HCT116 (cell line): ENCODE results near the gene PXT1.

Source experiments
- ATF3 ChIP-seq: IDR thresholded peaks from 2 replicates; pipeline ENCODE4 v1.6.1; 2012
- CTCF ChIP-seq, 3 experiments: fragments of 200-600 bp in 1 of 3; sonication (generic) in 1 of 3; IDR thresholded peaks in 2 of 3; conservative IDR thresholded peaks in 1 of 3; 2 replicates each; pipeline ENCODE4 v1.5.1; 2012 to 2017; ENCODE audit warnings: low read depth in 2 of 3, low read length in 2 of 3, antibody characterized with exemption in 1 of 3, borderline replicate concordance in 1 of 3, control low read depth in 1 of 3, mild to moderate bottlenecking in 1 of 3, mixed read lengths in 1 of 3, mixed run types in 1 of 3, moderate library complexity in 1 of 3; ENCODE audit not compliant: insufficient read depth in 1 of 3
- EZH2 ChIP-seq: fragments of 200-600 bp; sonication (generic); IDR thresholded peaks from 2 replicates; pipeline ENCODE4 v1.6.1; 2017; ENCODE audit warnings: antibody characterized with exemption, mixed run types
- JUND ChIP-seq: IDR thresholded peaks from 2 replicates; pipeline ENCODE4 v1.6.1; 2012
- RAD21 ChIP-seq: IDR thresholded peaks from 2 replicates; pipeline ENCODE4 v1.6.1; 2012; ENCODE audit warnings: low read depth, mild to moderate bottlenecking
- SP1 ChIP-seq: IDR thresholded peaks from 2 replicates; pipeline ENCODE4 v1.6.1; 2012; ENCODE audit warnings: low read depth
- SRF ChIP-seq: IDR thresholded peaks from 2 replicates; pipeline ENCODE4 v1.6.1; 2012; ENCODE audit warnings: low read depth

DNA sequence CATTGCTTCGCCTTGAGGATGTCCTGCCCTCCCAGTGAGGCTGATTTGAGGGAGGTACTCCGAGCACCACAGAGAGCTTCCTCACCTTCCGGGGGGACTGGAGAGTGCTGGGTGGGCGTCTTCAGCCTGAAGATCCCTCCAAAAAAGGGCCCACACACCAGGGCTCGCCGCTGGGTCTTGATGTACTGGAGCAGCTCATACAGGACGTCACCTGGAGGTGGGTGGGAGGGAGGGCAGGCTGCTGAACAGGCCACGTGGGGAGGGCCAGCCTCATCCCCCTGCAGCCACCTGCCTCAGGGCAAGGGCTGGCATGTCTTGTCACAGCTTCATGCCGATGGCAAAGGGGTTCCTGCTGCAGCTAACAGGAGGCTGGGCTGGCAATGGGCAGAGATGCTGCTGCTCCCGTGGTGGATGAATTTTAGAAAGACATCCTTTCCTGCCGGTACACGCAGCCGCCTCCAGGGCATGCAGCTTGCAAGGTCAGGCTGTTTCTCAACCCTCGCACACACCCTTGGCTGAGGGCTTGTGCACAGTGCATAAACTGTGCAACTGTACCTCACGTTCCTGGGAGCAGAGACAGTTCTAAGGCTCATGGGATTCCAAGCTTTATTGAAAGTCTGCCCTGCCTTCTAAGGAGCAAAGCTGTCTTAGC lies 69.2 kb downstream of the PXT1 start:
- TF ChIP-seq ATF3 (no peak), EZH2 (no peak), SP1 (no peak), CTCF (IDR thresholded peaks at IDR 0.05 in 2 of 3, conservative IDR thresholded peaks at IDR 0.05 in 1 of 3; ENCODE audit: borderline replicate concordance in 1 of 3, insufficient read depth in 1 of 3, low read depth in 2 of 3, low read length in 2 of 3) (no peak), SRF (no peak), JUND (no peak), RAD21 (no peak)
